Breast epithelium (tissue), 3 donors: ENCODE results near the gene C4orf51.

Experiments
- POLR2A ChIP-seq: fragments of 450-650 bp; IDR thresholded peaks from one replicate; pipeline ENCODE4 v1.6.1; 2016; ENCODE audit warnings: antibody characterized with exemption, mild to moderate bottlenecking, moderate library complexity
- POLR2AphosphoS5 ChIP-seq, 3 donors: sonication (generic); formaldehyde crosslinking; IDR thresholded peaks; one replicate each; pipeline ENCODE4 v1.6.1; 2017; ENCODE audit warnings: antibody characterized with exemption in 3 of 3
- TF ChIP-seq, protein P1 (sequence below), 3 donors: fragments of 450-650 bp; IDR thresholded peaks; one replicate each; pipeline ENCODE4 v1.5.1; 2016 to 2017; ENCODE audit warnings: antibody characterized with exemption in 3 of 3, mild to moderate bottlenecking in 3 of 3, moderate library complexity in 3 of 3

GRCh38 chr4:145644699-145645098 lies 35.2 kb upstream of the C4orf51 start:
- TF ChIP-seq, protein P1, sequence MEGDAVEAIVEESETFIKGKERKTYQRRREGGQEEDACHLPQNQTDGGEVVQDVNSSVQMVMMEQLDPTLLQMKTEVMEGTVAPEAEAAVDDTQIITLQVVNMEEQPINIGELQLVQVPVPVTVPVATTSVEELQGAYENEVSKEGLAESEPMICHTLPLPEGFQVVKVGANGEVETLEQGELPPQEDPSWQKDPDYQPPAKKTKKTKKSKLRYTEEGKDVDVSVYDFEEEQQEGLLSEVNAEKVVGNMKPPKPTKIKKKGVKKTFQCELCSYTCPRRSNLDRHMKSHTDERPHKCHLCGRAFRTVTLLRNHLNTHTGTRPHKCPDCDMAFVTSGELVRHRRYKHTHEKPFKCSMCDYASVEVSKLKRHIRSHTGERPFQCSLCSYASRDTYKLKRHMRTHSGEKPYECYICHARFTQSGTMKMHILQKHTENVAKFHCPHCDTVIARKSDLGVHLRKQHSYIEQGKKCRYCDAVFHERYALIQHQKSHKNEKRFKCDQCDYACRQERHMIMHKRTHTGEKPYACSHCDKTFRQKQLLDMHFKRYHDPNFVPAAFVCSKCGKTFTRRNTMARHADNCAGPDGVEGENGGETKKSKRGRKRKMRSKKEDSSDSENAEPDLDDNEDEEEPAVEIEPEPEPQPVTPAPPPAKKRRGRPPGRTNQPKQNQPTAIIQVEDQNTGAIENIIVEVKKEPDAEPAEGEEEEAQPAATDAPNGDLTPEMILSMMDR (IDR thresholded peaks at IDR 0.05): no peak
- no peak for TF ChIP-seq POLR2A
- TF ChIP-seq POLR2AphosphoS5 (IDR thresholded peaks at IDR 0.05): no peak
